Measurements from ENCODE around the gene SLC24A3. TPM values are rescaled to one million over a fixed set of nuclear protein-coding genes. Genes with fewer than 3 reads are reported as not detected.

Gene SLC24A3
- total and polyA plus RNA-seq, 7 experiments from 2014 or later: 0.58 to 1.0 TPM; not detected in 5

- H3K4me3 ChIP-seq (ENCODE audit: low read length): no peak overlapping the region
- H3K27ac ChIP-seq (ENCODE audit: low read depth, low read length): no peak overlapping the region
- Mint-ChIP-seq H3K9me3 (peaks cover 0 to 5% (median 2%) of the 10 kb centered on the region in 11 donors), H3K36me3 (peaks cover 0 to 4% (median 0%) of the 10 kb centered on the region in 5 donors), H3K4me1 (no peaks in the 10 kb centered on the region), H3K4me3 (no peak overlapping the region), H3K27ac (no peak overlapping the region), H3K27me3 (peaks cover 0 to 23% (median 11%) of the 10 kb centered on the region in 5 donors)
- ATAC-seq: no peak
- no peaks in the 10 kb centered on the region for H3K4me1 ChIP-seq (ENCODE audit: control insufficient read depth in 2 of 2, insufficient read depth in 2 of 2, low read length in 2 of 2)
- CTCF ChIA-PET: no interaction called here
- no peaks in the 10 kb centered on the region for H3K9me3 ChIP-seq (ENCODE audit: control insufficient read depth in 2 of 3, low read length in 3 of 3)
- intact Hi-C loops (cut with micrococcal nuclease): no loop called here
- no peaks in the 10 kb centered on the region for H3K36me3 ChIP-seq (ENCODE audit: control insufficient read depth in 2 of 3, insufficient read depth in 3 of 3, low read length in 3 of 3)
- DNase-seq: no peak
- POLR2A ChIA-PET: no interaction called here
- no peaks in the 10 kb centered on the region for H3K27me3 ChIP-seq (ENCODE audit: control insufficient read depth in 2 of 2, insufficient read depth in 2 of 2, low read length in 2 of 2)
Observed at GRCh38 chr20:19298652-19299051, 86.2 kb downstream of the SLC24A3 start.

- intact Hi-C loops (cut with micrococcal nuclease): no loop called here
- Histone ChIP-seq H3K36me3 (ENCODE audit: control insufficient read depth in 2 of 3, insufficient read depth in 3 of 3, low read length in 3 of 3) (no peaks in the 10 kb centered on the region), H3K4me1 (ENCODE audit: control insufficient read depth in 2 of 2, insufficient read depth in 2 of 2, low read length in 2 of 2) (no peaks in the 10 kb centered on the region), H3K4me3 (ENCODE audit: low read length) (no peak overlapping the region), H3K9me3 (ENCODE audit: control insufficient read depth in 2 of 3, low read length in 3 of 3) (no peaks in the 10 kb centered on the region), H3K27ac (ENCODE audit: low read depth, low read length) (no peak overlapping the region), H3K27me3 (ENCODE audit: control insufficient read depth in 2 of 2, insufficient read depth in 2 of 2, low read length in 2 of 2) (no peaks in the 10 kb centered on the region)
- no peak for ATAC-seq
- peaks cover 0 to 18% (median 15%) of the 10 kb centered on the region in 5 donors for H3K27me3 Mint-ChIP-seq
- no peak overlapping the region for H3K27ac Mint-ChIP-seq
- peaks cover 0 to 4% (median 0%) of the 10 kb centered on the region in 5 donors for H3K36me3 Mint-ChIP-seq
- CTCF ChIA-PET: no interaction called here
- H3K9me3 Mint-ChIP-seq: peaks cover 0 to 5% (median under 1%) of the 10 kb centered on the region in 11 donors
- DNase-seq: no peak
- no peak overlapping the region for H3K4me3 Mint-ChIP-seq
- POLR2A ChIA-PET: no interaction called here
- H3K4me1 Mint-ChIP-seq: no peaks in the 10 kb centered on the region
Observed at GRCh38 chr20:19300395-19300794, 88.0 kb downstream of the SLC24A3 start.

DNA sequence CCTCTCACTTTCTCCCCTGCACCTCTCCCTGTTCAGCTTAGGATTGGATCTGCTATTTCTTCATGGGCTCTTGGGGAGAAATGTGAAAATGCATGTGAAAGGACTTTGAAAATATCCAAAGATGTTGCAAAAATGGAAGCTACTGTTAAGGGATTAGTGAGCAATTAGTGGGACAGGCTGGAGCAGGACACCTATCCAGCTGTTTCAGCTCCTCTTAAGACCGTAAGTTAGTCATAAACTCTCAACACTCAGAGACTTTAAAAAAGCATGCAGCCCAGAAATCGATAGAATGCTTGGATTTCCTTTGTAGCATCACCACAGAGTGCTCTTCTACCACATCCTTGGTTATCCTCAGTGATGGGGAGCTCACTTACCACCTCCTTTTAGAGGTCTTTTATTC is 88.7 kb downstream of the SLC24A3 start:
- peaks cover 0 to 18% (median 13%) of the 10 kb centered on the region in 5 donors for H3K27me3 Mint-ChIP-seq
- CTCF ChIA-PET: no interaction called here
- Histone ChIP-seq H3K27me3 (ENCODE audit: control insufficient read depth in 2 of 2, insufficient read depth in 2 of 2, low read length in 2 of 2) (no peaks in the 10 kb centered on the region), H3K36me3 (ENCODE audit: control insufficient read depth in 2 of 3, insufficient read depth in 3 of 3, low read length in 3 of 3) (no peaks in the 10 kb centered on the region), H3K27ac (ENCODE audit: low read depth, low read length) (no peak overlapping the region), H3K9me3 (ENCODE audit: control insufficient read depth in 2 of 3, low read length in 3 of 3) (no peaks in the 10 kb centered on the region), H3K4me3 (ENCODE audit: low read length) (no peak overlapping the region), H3K4me1 (ENCODE audit: control insufficient read depth in 2 of 2, insufficient read depth in 2 of 2, low read length in 2 of 2) (no peaks in the 10 kb centered on the region)
- H3K4me3 Mint-ChIP-seq: no peak overlapping the region
- H3K4me1 Mint-ChIP-seq: no peaks in the 10 kb centered on the region
- intact Hi-C loops (cut with micrococcal nuclease): no loop called here
- peaks cover 0 to 4% (median 0%) of the 10 kb centered on the region in 5 donors for H3K36me3 Mint-ChIP-seq
- no peak for DNase-seq
- no peak for ATAC-seq
- H3K27ac Mint-ChIP-seq: no peak overlapping the region
- H3K9me3 Mint-ChIP-seq: peaks cover 0 to 8% (median 2%) of the 10 kb centered on the region in 11 donors
- POLR2A ChIA-PET: no interaction called here

DNA sequence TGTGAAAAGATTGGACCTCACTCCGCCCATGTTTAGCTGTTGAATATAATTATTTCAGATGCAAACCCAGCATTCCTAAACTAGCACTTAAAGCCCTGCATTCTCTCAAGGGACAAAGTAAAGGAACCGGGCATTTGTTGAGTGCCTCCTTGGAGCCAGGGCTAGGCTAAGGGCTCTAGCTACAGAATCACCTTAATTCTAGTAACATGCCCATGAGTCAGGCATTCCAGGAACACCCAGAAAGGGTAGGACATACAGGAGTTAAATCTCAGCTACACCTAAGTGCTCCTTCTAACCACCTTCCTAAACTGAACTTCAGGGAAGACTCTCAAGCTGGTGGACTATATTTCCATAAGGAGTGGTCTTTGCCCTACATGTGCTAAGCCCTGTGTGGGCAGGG is 89.4 kb downstream of the SLC24A3 start:
- Mint-ChIP-seq H3K27me3 (peaks cover 0 to 18% (median 13%) of the 10 kb centered on the region in 5 donors), H3K36me3 (peaks cover 0 to 4% (median 0%) of the 10 kb centered on the region in 5 donors), H3K9me3 (peaks cover 0 to 8% (median 2%) of the 10 kb centered on the region in 11 donors), H3K27ac (no peak overlapping the region), H3K4me1 (no peaks in the 10 kb centered on the region), H3K4me3 (no peak overlapping the region)
- Histone ChIP-seq H3K9me3 (ENCODE audit: control insufficient read depth in 2 of 3, low read length in 3 of 3) (no peaks in the 10 kb centered on the region), H3K27me3 (ENCODE audit: control insufficient read depth in 2 of 2, insufficient read depth in 2 of 2, low read length in 2 of 2) (no peaks in the 10 kb centered on the region), H3K4me3 (ENCODE audit: low read length) (no peak overlapping the region), H3K4me1 (ENCODE audit: control insufficient read depth in 2 of 2, insufficient read depth in 2 of 2, low read length in 2 of 2) (no peaks in the 10 kb centered on the region), H3K27ac (ENCODE audit: low read depth, low read length) (no peak overlapping the region), H3K36me3 (ENCODE audit: control insufficient read depth in 2 of 3, insufficient read depth in 3 of 3, low read length in 3 of 3) (no peaks in the 10 kb centered on the region)
- intact Hi-C loops (cut with micrococcal nuclease): no loop called here
- ATAC-seq (no peak), DNase-seq (no peak)
- POLR2A ChIA-PET: no interaction called here
- CTCF ChIA-PET: no interaction called here

DNA sequence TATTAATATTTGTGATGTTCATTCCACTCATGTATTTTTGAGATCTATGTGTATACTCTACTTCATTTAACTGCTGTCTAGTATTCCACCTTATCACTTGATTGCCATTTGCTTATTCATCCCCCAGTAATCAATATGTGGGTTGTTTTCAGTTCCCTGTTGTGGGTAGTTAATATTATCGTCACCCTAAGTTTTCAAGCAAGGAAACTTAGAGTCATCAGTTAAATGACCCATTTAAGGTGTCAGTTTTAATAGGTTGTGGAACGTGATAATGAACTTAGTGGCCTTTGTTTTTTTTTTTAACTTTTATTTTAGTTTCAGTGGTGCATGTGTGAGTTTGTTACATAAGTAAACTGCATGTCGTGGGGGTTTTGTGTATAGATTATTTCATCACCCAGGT is 90.3 kb downstream of the SLC24A3 start:
- Mint-ChIP-seq H3K4me1 (no peaks in the 10 kb centered on the region), H3K4me3 (no peak overlapping the region), H3K27ac (no peak overlapping the region), H3K36me3 (peaks cover 0 to 1% (median 0%) of the 10 kb centered on the region in 5 donors), H3K9me3 (peaks cover 0 to 8% (median 2%) of the 10 kb centered on the region in 11 donors), H3K27me3 (peaks cover 0 to 12% (median 8%) of the 10 kb centered on the region in 5 donors)
- no peaks in the 10 kb centered on the region for H3K9me3 ChIP-seq (ENCODE audit: control insufficient read depth in 2 of 3, low read length in 3 of 3)
- no peaks in the 10 kb centered on the region for H3K36me3 ChIP-seq (ENCODE audit: control insufficient read depth in 2 of 3, insufficient read depth in 3 of 3, low read length in 3 of 3)
- no peak overlapping the region for H3K4me3 ChIP-seq (ENCODE audit: low read length)
- ChIA-PET CTCF (no interaction called here), POLR2A (no interaction called here)
- H3K27me3 ChIP-seq (ENCODE audit: control insufficient read depth in 2 of 2, insufficient read depth in 2 of 2, low read length in 2 of 2): no peaks in the 10 kb centered on the region
- ATAC-seq (no peak), DNase-seq (no peak)
- no peak overlapping the region for H3K27ac ChIP-seq (ENCODE audit: low read depth, low read length)
- H3K4me1 ChIP-seq (ENCODE audit: control insufficient read depth in 2 of 2, insufficient read depth in 2 of 2, low read length in 2 of 2): no peaks in the 10 kb centered on the region
- intact Hi-C loops (cut with micrococcal nuclease): no loop called here

GRCh38 chr20:19304389-19304788 is 91.9 kb downstream of the SLC24A3 start:
- no peaks in the 10 kb centered on the region for H3K9me3 ChIP-seq (ENCODE audit: control insufficient read depth in 2 of 3, low read length in 3 of 3)
- Mint-ChIP-seq H3K4me1 (no peaks in the 10 kb centered on the region), H3K27ac (no peak overlapping the region), H3K36me3 (no peaks in the 10 kb centered on the region), H3K27me3 (peaks cover 0 to 10% (median 0%) of the 10 kb centered on the region in 5 donors), H3K9me3 (peaks cover 0 to 8% (median 0%) of the 10 kb centered on the region in 11 donors), H3K4me3 (no peak overlapping the region)
- no peaks in the 10 kb centered on the region for H3K36me3 ChIP-seq (ENCODE audit: control insufficient read depth in 2 of 3, insufficient read depth in 3 of 3, low read length in 3 of 3)
- H3K27ac ChIP-seq (ENCODE audit: low read depth, low read length): no peak overlapping the region
- CTCF ChIA-PET: no interaction called here
- no peak for ATAC-seq
- no peaks in the 10 kb centered on the region for H3K27me3 ChIP-seq (ENCODE audit: control insufficient read depth in 2 of 2, insufficient read depth in 2 of 2, low read length in 2 of 2)
- intact Hi-C loops (cut with micrococcal nuclease): no loop called here
- POLR2A ChIA-PET: no interaction called here
- DNase-seq: no peak
- H3K4me3 ChIP-seq (ENCODE audit: low read length): no peak overlapping the region
- no peaks in the 10 kb centered on the region for H3K4me1 ChIP-seq (ENCODE audit: control insufficient read depth in 2 of 2, insufficient read depth in 2 of 2, low read length in 2 of 2)

DNA sequence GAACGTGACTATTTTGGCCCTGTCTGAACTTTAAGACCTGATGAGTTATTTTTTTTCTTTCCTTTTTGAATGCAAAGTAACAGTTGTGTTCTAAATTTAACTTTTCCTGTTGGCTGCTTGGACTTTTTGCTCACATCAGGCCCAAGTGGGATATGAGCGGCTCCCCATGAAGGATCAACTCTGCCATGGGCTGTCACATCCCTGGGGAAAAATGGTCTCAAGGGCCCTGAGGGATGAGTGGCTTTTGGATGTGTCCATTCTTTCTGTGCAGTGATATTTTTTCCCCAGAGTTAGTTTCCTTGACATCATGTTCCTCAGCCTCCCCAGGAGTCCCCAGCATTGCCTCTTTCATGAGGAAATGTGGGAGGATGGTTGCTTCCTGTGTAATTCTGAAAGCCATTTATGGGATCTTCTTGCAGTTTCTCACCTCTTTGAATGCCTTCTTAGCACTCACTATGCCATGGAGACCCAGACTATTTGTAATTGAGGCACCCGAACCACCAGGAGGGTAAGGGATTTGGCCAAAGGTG is 92.5 kb downstream of the SLC24A3 start:
- H3K4me1 ChIP-seq (ENCODE audit: control insufficient read depth in 2 of 2, insufficient read depth in 2 of 2, low read length in 2 of 2): no peaks in the 10 kb centered on the region
- H3K9me3 ChIP-seq (ENCODE audit: control insufficient read depth in 2 of 3, low read length in 3 of 3): no peaks in the 10 kb centered on the region
- DNase-seq (no peak), ATAC-seq (no peak)
- Mint-ChIP-seq H3K4me1 (no peaks in the 10 kb centered on the region), H3K27ac (no peak overlapping the region), H3K27me3 (peaks cover 0 to 10% (median 0%) of the 10 kb centered on the region in 5 donors), H3K4me3 (no peak overlapping the region), H3K9me3 (peaks cover 0 to 8% (median 0%) of the 10 kb centered on the region in 11 donors), H3K36me3 (no peaks in the 10 kb centered on the region)
- no peak overlapping the region for H3K4me3 ChIP-seq (ENCODE audit: low read length)
- intact Hi-C loops (cut with micrococcal nuclease): no loop called here
- no peaks in the 10 kb centered on the region for H3K27me3 ChIP-seq (ENCODE audit: control insufficient read depth in 2 of 2, insufficient read depth in 2 of 2, low read length in 2 of 2)
- H3K27ac ChIP-seq (ENCODE audit: low read depth, low read length): no peak overlapping the region
- no peaks in the 10 kb centered on the region for H3K36me3 ChIP-seq (ENCODE audit: control insufficient read depth in 2 of 3, insufficient read depth in 3 of 3, low read length in 3 of 3)
- CTCF ChIA-PET: no interaction called here
- POLR2A ChIA-PET: no interaction called here

Data from naive thymus-derived CD4-positive, alpha-beta T cell (primary cell).